ENCODE data around the gene SEPTIN10. TPM values are rescaled to one million over a fixed set of nuclear protein-coding genes. Genes with fewer than 3 reads are reported as not detected.
"Not testable (repeated sequence)": the region's sequence is repeated elsewhere in the genome, so short reads cannot be mapped to it uniquely, and the experiment has no call there.

The SEPTIN10 gene
- total RNA-seq, 2 donors from 2014 or later: 44.9 to 46.5 TPM

DNA sequence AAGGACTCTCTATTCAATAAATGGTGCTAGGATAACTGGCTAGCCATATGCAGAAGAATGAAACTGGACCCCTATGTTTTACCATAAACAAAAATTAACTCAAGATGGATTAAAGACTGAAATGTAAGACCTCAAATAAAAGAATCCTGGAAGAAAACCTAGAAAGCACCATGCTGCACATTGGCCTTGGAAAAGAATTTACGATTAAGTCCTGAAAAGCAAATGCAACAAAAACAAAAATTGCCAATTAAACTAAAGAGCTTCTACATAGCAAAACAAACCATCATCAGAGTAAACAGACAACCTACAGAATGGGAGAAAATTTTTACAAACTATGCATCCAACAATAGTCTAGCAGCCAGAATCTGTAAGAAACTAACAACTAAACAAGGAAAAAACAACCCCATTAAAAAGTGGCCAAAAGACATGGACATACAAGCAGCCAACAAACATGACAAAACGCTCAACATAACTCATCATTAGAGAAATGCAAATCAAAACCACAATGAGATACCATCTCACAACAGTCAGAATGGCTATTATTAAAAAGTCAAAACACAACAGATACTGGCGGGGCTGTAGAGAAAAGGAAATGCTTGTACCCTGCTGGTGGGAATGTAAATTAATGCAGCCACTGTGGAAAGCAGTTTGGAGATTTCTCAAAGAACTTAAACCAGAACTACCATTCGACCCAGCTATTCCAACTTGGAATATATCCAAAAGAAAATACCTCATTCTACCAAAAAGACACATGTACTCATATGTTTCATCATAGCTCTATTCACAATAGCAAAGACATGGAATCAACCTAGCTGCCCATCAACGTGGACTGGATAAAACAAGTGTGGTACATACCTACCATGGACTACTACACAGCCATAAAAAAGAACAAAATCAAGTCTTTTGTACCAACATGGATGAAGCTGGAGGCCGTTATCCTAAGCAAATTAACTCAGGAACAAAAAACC, 30.6 kb downstream of the SEPTIN10 start:
- Histone ChIP-seq H3K4me3 (no peak overlapping the region), H3K36me3 (replicated peaks in 1 of 2; ENCODE audit: insufficient read depth in 1 of 2, low read depth in 2 of 2) (no peaks in the 10 kb centered on the region), H3K4me1 (no peaks in the 10 kb centered on the region), H3K27ac (no peak overlapping the region), H3K9me3 (no peaks in the 10 kb centered on the region), H3K27me3 (no peaks in the 10 kb centered on the region)
- TF ChIP-seq POLR2A (IDR thresholded peaks at IDR 0.05): no peak
- TF ChIP-seq, protein P1, sequence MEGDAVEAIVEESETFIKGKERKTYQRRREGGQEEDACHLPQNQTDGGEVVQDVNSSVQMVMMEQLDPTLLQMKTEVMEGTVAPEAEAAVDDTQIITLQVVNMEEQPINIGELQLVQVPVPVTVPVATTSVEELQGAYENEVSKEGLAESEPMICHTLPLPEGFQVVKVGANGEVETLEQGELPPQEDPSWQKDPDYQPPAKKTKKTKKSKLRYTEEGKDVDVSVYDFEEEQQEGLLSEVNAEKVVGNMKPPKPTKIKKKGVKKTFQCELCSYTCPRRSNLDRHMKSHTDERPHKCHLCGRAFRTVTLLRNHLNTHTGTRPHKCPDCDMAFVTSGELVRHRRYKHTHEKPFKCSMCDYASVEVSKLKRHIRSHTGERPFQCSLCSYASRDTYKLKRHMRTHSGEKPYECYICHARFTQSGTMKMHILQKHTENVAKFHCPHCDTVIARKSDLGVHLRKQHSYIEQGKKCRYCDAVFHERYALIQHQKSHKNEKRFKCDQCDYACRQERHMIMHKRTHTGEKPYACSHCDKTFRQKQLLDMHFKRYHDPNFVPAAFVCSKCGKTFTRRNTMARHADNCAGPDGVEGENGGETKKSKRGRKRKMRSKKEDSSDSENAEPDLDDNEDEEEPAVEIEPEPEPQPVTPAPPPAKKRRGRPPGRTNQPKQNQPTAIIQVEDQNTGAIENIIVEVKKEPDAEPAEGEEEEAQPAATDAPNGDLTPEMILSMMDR (IDR thresholded peaks at IDR 0.05): no peak
- ATAC-seq: no peak
- DNase-seq: no peak
- intact Hi-C loops (cut with DNase I): no loop called here
- 85 to 89% methylated on average over 6 of the region's 6 CpGs for WGBS, 2 donors

- H3K4me1 ChIP-seq; H3K27me3 ChIP-seq; H3K9me3 ChIP-seq; H3K27ac ChIP-seq; intact Hi-C loops (cut with DNase I); H3K36me3 ChIP-seq (replicated peaks in 1 of 2; ENCODE audit: insufficient read depth in 1 of 2, low read depth in 2 of 2); DNase-seq; ATAC-seq; H3K4me3 ChIP-seq: not testable (repeated sequence)
- WGBS, 2 donors: 91 to 93% methylated on average over 7 of the region's 7 CpGs
These were observed 36.1 kb downstream of the SEPTIN10 start for GRCh38 chr2:109577630-109578029.

- no peaks in the 10 kb centered on the region for H3K9me3 ChIP-seq
- ATAC-seq (no peak), DNase-seq (no peak)
- 24 to 27% methylated on average over 1 of the region's 1 CpG for WGBS, 2 donors
- no peaks in the 10 kb centered on the region for H3K4me1 ChIP-seq
- H3K36me3 ChIP-seq (replicated peaks in 1 of 2; ENCODE audit: insufficient read depth in 1 of 2, low read depth in 2 of 2): no peaks in the 10 kb centered on the region
- H3K4me3 ChIP-seq: no peak overlapping the region
- intact Hi-C loops (cut with DNase I): no loop called here
- no peak overlapping the region for H3K27ac ChIP-seq
- H3K27me3 ChIP-seq: no peaks in the 10 kb centered on the region
- TF ChIP-seq, protein P1 (IDR thresholded peaks at IDR 0.05): no peak
- TF ChIP-seq POLR2A (IDR thresholded peaks at IDR 0.05): no peak
These were observed 38.4 kb downstream of the SEPTIN10 start for GRCh38 chr2:109575373-109575772.

GRCh38 chr2:109563980-109564550, 49.7 kb downstream of the SEPTIN10 start:
- Histone ChIP-seq H3K36me3 (replicated peaks in 1 of 2; ENCODE audit: insufficient read depth in 1 of 2, low read depth in 2 of 2) (no peaks in the 10 kb centered on the region), H3K4me1 (peaks cover 3% of the 10 kb centered on the region), H3K9me3 (no peaks in the 10 kb centered on the region), H3K4me3 (no peak overlapping the region), H3K27ac (no peak overlapping the region), H3K27me3 (no peaks in the 10 kb centered on the region)
- intact Hi-C loops (cut with DNase I): no loop called here
- no peak for TF ChIP-seq POLR2A (IDR thresholded peaks at IDR 0.05)
- TF ChIP-seq, protein P1 (IDR thresholded peaks at IDR 0.05): no peak
- ATAC-seq: no peak
- WGBS, 2 donors: 78 to 93% methylated on average over 4 of the region's 4 CpGs
- no peak for DNase-seq

DNA sequence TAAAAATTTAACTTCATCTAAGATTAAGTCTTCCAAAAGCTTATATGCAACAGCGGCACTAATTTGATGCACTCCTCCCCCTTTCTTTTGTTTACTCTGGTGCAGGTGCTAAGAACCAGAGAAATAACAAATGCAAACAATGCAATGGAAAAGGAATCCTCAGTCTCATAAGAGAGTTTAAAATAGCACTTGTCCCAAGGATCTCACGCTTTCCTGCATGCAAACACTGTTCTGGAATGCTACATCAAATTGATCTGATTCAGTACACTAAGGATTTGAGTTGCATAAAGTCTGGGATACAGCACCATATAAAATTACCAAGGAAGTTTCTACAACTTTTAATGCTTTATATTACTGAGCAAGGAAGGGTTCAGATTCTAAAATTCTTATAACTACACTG, 50.5 kb downstream of the SEPTIN10 start:
- ATAC-seq: no peak
- H3K4me1 ChIP-seq: peaks cover 10% of the 10 kb centered on the region
- H3K4me3 ChIP-seq: no peak overlapping the region
- WGBS, 2 donors: 62 to 68% methylated on average over 2 of the region's 2 CpGs
- no peaks in the 10 kb centered on the region for H3K27me3 ChIP-seq
- TF ChIP-seq POLR2A (IDR thresholded peaks at IDR 0.05): no peak
- TF ChIP-seq, protein P1 (IDR thresholded peaks at IDR 0.05): no peak
- H3K27ac ChIP-seq: no peak overlapping the region
- H3K36me3 ChIP-seq (replicated peaks in 1 of 2; ENCODE audit: insufficient read depth in 1 of 2, low read depth in 2 of 2): no peaks in the 10 kb centered on the region
- no peaks in the 10 kb centered on the region for H3K9me3 ChIP-seq
- intact Hi-C loops (cut with DNase I): no loop called here
- no peak for DNase-seq

Measured in body of pancreas (tissue), 4 donors.